ENCODE data around the gene PLA2G2D. TPM values are rescaled to one million over a fixed set of nuclear protein-coding genes. Genes with fewer than 3 reads are reported as not detected.

PLA2G2D gene
- total and polyA plus RNA-seq, 10 of the 15 experiments (the other 5 are each of a cell fraction or from before 2014, with no cell fraction given): 0.06 to 0.38 (median 0.16) TPM; not detected in 2

DNA sequence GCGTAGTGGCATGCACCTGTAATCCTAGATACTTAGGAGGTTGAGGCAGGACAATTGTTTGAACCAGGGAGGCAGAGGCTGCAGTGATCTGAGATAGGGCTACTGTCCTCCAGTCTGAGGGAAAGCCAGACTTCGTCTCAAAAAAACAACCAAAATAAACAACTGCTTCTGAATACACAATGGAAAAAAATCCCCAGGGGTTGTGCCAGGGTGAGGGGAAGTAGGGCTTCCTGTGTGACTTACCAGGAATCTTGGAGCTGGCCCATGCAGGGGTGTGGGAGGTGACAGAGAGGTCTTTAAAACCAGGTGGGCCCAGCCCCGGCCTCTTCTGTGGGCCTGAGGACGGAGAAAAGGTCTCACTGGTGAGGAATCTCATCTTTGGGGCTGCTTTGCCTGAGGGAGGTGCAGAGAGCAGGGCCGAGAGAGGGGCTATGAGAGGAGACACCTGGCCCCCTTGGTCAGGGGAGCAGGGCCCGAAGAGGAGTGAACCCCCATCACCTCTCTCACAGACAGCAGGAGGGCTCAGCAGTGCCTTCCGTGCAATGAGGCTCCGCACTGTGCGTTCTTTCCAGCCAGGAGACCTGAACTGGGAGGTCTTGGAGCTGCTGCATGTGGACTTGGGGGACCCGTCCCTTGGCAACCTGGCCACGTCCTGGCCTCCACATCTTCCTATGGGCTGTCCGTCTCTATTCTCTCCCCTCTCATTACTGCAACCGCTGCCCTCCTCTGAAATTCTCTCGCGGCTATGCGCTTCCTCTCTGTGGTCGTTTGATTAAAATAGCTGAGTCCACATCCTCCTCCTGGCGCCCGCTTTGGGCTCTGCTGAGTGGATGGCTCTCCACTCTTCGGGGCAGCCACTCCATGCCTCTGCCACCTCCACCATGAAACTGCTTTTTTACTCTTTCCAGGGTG lies 38.6 kb downstream of the PLA2G2D start (continued):
- TF ChIP-seq, protein P1, sequence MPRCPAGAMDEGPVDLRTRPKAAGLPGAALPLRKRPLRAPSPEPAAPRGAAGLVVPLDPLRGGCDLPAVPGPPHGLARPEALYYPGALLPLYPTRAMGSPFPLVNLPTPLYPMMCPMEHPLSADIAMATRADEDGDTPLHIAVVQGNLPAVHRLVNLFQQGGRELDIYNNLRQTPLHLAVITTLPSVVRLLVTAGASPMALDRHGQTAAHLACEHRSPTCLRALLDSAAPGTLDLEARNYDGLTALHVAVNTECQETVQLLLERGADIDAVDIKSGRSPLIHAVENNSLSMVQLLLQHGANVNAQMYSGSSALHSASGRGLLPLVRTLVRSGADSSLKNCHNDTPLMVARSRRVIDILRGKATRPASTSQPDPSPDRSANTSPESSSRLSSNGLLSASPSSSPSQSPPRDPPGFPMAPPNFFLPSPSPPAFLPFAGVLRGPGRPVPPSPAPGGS (IDR thresholded peaks at IDR 0.05; ENCODE audit: borderline replicate concordance, insufficient read depth, low read depth, low read length, poor library complexity, severe bottlenecking): no peak
- 0 out of 2 replicates have a peak, but pooled peaks have one; percentile 33 for TF ChIP-seq CREB1 (IDR thresholded peaks at IDR 0.05; ENCODE audit: low read depth)
- peak; percentile 23; the same call in 1 of the 2 replicates for TF ChIP-seq RAD21 (IDR thresholded peaks at IDR 0.05; ENCODE audit: insufficient read depth, low read depth, low read length)
- TF ChIP-seq, protein P2, sequence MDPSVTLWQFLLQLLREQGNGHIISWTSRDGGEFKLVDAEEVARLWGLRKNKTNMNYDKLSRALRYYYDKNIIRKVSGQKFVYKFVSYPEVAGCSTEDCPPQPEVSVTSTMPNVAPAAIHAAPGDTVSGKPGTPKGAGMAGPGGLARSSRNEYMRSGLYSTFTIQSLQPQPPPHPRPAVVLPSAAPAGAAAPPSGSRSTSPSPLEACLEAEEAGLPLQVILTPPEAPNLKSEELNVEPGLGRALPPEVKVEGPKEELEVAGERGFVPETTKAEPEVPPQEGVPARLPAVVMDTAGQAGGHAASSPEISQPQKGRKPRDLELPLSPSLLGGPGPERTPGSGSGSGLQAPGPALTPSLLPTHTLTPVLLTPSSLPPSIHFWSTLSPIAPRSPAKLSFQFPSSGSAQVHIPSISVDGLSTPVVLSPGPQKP (IDR thresholded peaks at IDR 0.05; ENCODE audit: low read depth, low read length): no peak
- TF ChIP-seq, protein P3, sequence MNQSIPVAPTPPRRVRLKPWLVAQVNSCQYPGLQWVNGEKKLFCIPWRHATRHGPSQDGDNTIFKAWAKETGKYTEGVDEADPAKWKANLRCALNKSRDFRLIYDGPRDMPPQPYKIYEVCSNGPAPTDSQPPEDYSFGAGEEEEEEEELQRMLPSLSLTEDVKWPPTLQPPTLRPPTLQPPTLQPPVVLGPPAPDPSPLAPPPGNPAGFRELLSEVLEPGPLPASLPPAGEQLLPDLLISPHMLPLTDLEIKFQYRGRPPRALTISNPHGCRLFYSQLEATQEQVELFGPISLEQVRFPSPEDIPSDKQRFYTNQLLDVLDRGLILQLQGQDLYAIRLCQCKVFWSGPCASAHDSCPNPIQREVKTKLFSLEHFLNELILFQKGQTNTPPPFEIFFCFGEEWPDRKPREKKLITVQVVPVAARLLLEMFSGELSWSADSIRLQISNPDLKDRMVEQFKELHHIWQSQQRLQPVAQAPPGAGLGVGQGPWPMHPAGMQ (IDR thresholded peaks at IDR 0.05; ENCODE audit: borderline replicate concordance): no peak
- TF ChIP-seq, protein P4, sequence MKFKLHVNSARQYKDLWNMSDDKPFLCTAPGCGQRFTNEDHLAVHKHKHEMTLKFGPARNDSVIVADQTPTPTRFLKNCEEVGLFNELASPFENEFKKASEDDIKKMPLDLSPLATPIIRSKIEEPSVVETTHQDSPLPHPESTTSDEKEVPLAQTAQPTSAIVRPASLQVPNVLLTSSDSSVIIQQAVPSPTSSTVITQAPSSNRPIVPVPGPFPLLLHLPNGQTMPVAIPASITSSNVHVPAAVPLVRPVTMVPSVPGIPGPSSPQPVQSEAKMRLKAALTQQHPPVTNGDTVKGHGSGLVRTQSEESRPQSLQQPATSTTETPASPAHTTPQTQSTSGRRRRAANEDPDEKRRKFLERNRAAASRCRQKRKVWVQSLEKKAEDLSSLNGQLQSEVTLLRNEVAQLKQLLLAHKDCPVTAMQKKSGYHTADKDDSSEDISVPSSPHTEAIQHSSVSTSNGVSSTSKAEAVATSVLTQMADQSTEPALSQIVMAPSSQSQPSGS (IDR thresholded peaks at IDR 0.05; ENCODE audit: low read length): no peak
- TF ChIP-seq, protein P5, sequence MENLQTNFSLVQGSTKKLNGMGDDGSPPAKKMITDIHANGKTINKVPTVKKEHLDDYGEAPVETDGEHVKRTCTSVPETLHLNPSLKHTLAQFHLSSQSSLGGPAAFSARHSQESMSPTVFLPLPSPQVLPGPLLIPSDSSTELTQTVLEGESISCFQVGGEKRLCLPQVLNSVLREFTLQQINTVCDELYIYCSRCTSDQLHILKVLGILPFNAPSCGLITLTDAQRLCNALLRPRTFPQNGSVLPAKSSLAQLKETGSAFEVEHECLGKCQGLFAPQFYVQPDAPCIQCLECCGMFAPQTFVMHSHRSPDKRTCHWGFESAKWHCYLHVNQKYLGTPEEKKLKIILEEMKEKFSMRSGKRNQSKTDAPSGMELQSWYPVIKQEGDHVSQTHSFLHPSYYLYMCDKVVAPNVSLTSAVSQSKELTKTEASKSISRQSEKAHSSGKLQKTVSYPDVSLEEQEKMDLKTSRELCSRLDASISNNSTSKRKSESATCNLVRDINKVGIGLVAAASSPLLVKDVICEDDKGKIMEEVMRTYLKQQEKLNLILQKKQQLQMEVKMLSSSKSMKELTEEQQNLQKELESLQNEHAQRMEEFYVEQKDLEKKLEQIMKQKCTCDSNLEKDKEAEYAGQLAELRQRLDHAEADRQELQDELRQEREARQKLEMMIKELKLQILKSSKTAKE (IDR thresholded peaks at IDR 0.05; ENCODE audit: low read depth, poor library complexity, severe bottlenecking): no peak
- TF ChIP-seq, protein P6, sequence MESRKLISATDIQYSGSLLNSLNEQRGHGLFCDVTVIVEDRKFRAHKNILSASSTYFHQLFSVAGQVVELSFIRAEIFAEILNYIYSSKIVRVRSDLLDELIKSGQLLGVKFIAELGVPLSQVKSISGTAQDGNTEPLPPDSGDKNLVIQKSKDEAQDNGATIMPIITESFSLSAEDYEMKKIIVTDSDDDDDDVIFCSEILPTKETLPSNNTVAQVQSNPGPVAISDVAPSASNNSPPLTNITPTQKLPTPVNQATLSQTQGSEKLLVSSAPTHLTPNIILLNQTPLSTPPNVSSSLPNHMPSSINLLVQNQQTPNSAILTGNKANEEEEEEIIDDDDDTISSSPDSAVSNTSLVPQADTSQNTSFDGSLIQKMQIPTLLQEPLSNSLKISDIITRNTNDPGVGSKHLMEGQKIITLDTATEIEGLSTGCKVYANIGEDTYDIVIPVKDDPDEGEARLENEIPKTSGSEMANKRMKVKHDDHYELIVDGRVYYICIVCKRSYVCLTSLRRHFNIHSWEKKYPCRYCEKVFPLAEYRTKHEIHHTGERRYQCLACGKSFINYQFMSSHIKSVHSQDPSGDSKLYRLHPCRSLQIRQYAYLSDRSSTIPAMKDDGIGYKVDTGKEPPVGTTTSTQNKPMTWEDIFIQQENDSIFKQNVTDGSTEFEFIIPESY (IDR thresholded peaks at IDR 0.05): no peak
- TF ChIP-seq, protein P7, sequence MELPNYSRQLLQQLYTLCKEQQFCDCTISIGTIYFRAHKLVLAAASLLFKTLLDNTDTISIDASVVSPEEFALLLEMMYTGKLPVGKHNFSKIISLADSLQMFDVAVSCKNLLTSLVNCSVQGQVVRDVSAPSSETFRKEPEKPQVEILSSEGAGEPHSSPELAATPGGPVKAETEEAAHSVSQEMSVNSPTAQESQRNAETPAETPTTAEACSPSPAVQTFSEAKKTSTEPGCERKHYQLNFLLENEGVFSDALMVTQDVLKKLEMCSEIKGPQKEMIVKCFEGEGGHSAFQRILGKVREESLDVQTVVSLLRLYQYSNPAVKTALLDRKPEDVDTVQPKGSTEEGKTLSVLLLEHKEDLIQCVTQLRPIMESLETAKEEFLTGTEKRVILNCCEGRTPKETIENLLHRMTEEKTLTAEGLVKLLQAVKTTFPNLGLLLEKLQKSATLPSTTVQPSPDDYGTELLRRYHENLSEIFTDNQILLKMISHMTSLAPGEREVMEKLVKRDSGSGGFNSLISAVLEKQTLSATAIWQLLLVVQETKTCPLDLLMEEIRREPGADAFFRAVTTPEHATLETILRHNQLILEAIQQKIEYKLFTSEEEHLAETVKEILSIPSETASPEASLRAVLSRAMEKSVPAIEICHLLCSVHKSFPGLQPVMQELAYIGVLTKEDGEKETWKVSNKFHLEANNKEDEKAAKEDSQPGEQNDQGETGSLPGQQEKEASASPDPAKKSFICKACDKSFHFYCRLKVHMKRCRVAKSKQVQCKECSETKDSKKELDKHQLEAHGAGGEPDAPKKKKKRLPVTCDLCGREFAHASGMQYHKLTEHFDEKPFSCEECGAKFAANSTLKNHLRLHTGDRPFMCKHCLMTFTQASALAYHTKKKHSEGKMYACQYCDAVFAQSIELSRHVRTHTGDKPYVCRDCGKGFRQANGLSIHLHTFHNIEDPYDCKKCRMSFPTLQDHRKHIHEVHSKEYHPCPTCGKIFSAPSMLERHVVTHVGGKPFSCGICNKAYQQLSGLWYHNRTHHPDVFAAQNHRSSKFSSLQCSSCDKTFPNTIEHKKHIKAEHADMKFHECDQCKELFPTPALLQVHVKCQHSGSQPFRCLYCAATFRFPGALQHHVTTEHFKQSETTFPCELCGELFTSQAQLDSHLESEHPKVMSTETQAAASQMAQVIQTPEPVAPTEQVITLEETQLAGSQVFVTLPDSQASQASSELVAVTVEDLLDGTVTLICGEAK (IDR thresholded peaks at IDR 0.05; ENCODE audit: borderline replicate concordance): no peak
- no peak for TF ChIP-seq YY1 (IDR thresholded peaks at IDR 0.05; ENCODE audit: low read depth, low read length)
- TF ChIP-seq CBFB (IDR thresholded peaks at IDR 0.05; ENCODE audit: low read depth): no peak; the same call in 1 of the 2 replicates
- TF ChIP-seq MEF2A (IDR thresholded peaks at IDR 0.05; ENCODE audit: insufficient read depth, low read depth, low read length): peak; percentile 85
- TF ChIP-seq RUNX3 (IDR thresholded peaks at IDR 0.05; ENCODE audit: low read length): peak; percentile 90
